Muscle of leg (tissue), 11 donors: ENCODE data around the gene PAK1. TPM values are rescaled to one million over a fixed set of nuclear protein-coding genes. Genes with fewer than 3 reads are reported as not detected.

Experiments used
- DNase-seq: peaks from one replicate; pipeline ENCODE4 v3.0.0; 2013
- H3K27ac ChIP-seq: one replicate; pipeline ENCODE4 v1.5.1; 2013; ENCODE audit warnings: mild to moderate bottlenecking, low read length, control low read depth
- H3K27me3 ChIP-seq: one replicate; pipeline ENCODE4 v1.6.1; 2013; ENCODE audit warnings: low read length; ENCODE audit not compliant: control insufficient read depth, insufficient read depth
- H3K36me3 ChIP-seq: one replicate; pipeline ENCODE4 v1.6.1; 2013; ENCODE audit warnings: low read length; ENCODE audit not compliant: control insufficient read depth, insufficient read depth
- H3K4me1 ChIP-seq: one replicate; pipeline ENCODE4 v1.6.1; 2013; ENCODE audit warnings: low read length; ENCODE audit not compliant: control insufficient read depth, insufficient read depth
- H3K4me3 ChIP-seq: one replicate; pipeline ENCODE4 v1.5.1; 2013; ENCODE audit warnings: low read length, control low read depth
- H3K9me3 ChIP-seq: replicated peaks from 2 replicates; pipeline ENCODE4 v1.6.1; 2013; ENCODE audit warnings: low read depth, low read length; ENCODE audit not compliant: control insufficient read depth
- whole genome bisulfite sequencing: methylation state at CpG from one replicate; pipeline ENCODE4 v1.1.5; 2013; ENCODE audit warnings: missing lambda C conversion rate; ENCODE audit not compliant: insufficient coverage; 5-methylcytosine and 5-hydroxymethylcytosine counted together
- polyA plus RNA-seq, 8 donors: library from polyadenylated mRNA; unstranded; fragments of 120-200 nt; gene quantifications; one replicate each; pipeline versions ENCODE4 v1.2.1 to v1.2.3, GENCODE V29; 2013; ENCODE audit warnings: inconsistent platforms in 1 of 8, low replicate concordance in 1 of 8; ENCODE audit not compliant: insufficient read length in 8 of 8, insufficient read depth in 1 of 8
- total RNA-seq: library from RNA; stranded (reverse); fragments of 120-200 nt; gene quantifications from one replicate; pipeline ENCODE4 v1.2.4, GENCODE V29; 2013

Gene PAK1
- total and polyA plus RNA-seq, 9 donors, result 58.7 to 104 (median 74.1) TPM

GRCh38 chr11:77487790-77488189 is 13.9 kb upstream of the PAK1 start:
- no peak overlapping the region for H3K4me3 ChIP-seq
- DNase-seq, result no peak
- 100% methylated on average over 1 of the region's 2 CpGs for WGBS
- no peaks in the 10 kb centered on the region for H3K4me1 ChIP-seq
- H3K36me3 ChIP-seq, result no peaks in the 10 kb centered on the region
- no peak overlapping the region for H3K27ac ChIP-seq
- H3K9me3 ChIP-seq, result no peaks in the 10 kb centered on the region
- no peaks in the 10 kb centered on the region for H3K27me3 ChIP-seq

GRCh38 chr11:77479746-77480352 is 6.0 kb upstream of the PAK1 start:
- H3K36me3 ChIP-seq, result no peaks in the 10 kb centered on the region
- H3K4me1 ChIP-seq, result no peaks in the 10 kb centered on the region
- no peak for DNase-seq
- no peaks in the 10 kb centered on the region for H3K9me3 ChIP-seq
- H3K4me3 ChIP-seq, result no peak overlapping the region
- no peak overlapping the region for H3K27ac ChIP-seq
- H3K27me3 ChIP-seq, result no peaks in the 10 kb centered on the region
- WGBS, result no CpG with 5 or more reads among the region's 2 CpGs

- Histone ChIP-seq H3K4me3 (no peak overlapping the region), H3K27ac (no peak overlapping the region), H3K4me1 (peaks cover 7% of the 10 kb centered on the region), H3K9me3 (no peaks in the 10 kb centered on the region), H3K36me3 (no peaks in the 10 kb centered on the region), H3K27me3 (peaks cover 2% of the 10 kb centered on the region)
- DNase-seq, result no peak
- 78% methylated on average over 4 of the region's 5 CpGs for WGBS
These were observed 1.3 kb upstream of the PAK1 start for GRCh38 chr11:77475206-77475605.

- Histone ChIP-seq H3K4me1 (peaks cover 7% of the 10 kb centered on the region), H3K27me3 (peaks cover 2% of the 10 kb centered on the region), H3K9me3 (no peaks in the 10 kb centered on the region), H3K36me3 (no peaks in the 10 kb centered on the region), H3K4me3 (peak overlapping the region; percentile 65), H3K27ac (peak overlapping the region; percentile 37)
- WGBS, result 36% methylated on average over 6 of the region's 10 CpGs
- DNase-seq, result no peak
These were observed 778 bp upstream of the PAK1 start for GRCh38 chr11:77474684-77475060.

- under 1% methylated on average over 43 of the region's 80 CpGs for WGBS
These were observed 698 bp downstream of the PAK1 start for GRCh38 chr11:77472991-77473800.

GRCh38 chr11:77471558-77472193 is 2.2 kb downstream of the PAK1 start:
- peak; percentile 10 for DNase-seq
- no peak overlapping the region for H3K27ac ChIP-seq
- no peaks in the 10 kb centered on the region for H3K36me3 ChIP-seq
- H3K27me3 ChIP-seq, result peaks cover 2% of the 10 kb centered on the region
- peaks cover 7% of the 10 kb centered on the region for H3K4me1 ChIP-seq
- WGBS, result no CpG with 5 or more reads among the region's 3 CpGs
- H3K9me3 ChIP-seq, result no peaks in the 10 kb centered on the region
- H3K4me3 ChIP-seq, result no peak overlapping the region

More at GRCh38 chr11:77472991-77473800, 698 bp downstream of the PAK1 start:
- Histone ChIP-seq H3K36me3 (no peaks in the 10 kb centered on the region), H3K4me1 (peaks cover 7% of the 10 kb centered on the region), H3K4me3 (peak overlapping the region; percentile 65), H3K27me3 (peaks cover 2% of the 10 kb centered on the region), H3K9me3 (no peaks in the 10 kb centered on the region), H3K27ac (peak overlapping the region; percentile 52)
- DNase-seq, result peak; percentile 44

- WGBS, result no CpG with 5 or more reads among the region's 5 CpGs
- Histone ChIP-seq H3K9me3 (no peaks in the 10 kb centered on the region), H3K4me3 (no peak overlapping the region), H3K27me3 (peaks cover 2% of the 10 kb centered on the region), H3K4me1 (peaks cover 7% of the 10 kb centered on the region), H3K36me3 (no peaks in the 10 kb centered on the region), H3K27ac (no peak overlapping the region)
- DNase-seq, result no peak
These were observed 2.9 kb downstream of the PAK1 start for GRCh38 chr11:77470971-77471370.

GRCh38 chr11:77470504-77470903 is 3.4 kb downstream of the PAK1 start:
- Histone ChIP-seq H3K27me3 (peaks cover 2% of the 10 kb centered on the region), H3K4me1 (peaks cover 7% of the 10 kb centered on the region), H3K27ac (no peak overlapping the region), H3K9me3 (no peaks in the 10 kb centered on the region), H3K4me3 (no peak overlapping the region), H3K36me3 (no peaks in the 10 kb centered on the region)
- no peak for DNase-seq
- WGBS, result no CpG with 5 or more reads among the region's 2 CpGs

- peaks cover 5% of the 10 kb centered on the region for H3K4me1 ChIP-seq
- peaks cover 2% of the 10 kb centered on the region for H3K27me3 ChIP-seq
- no peak overlapping the region for H3K27ac ChIP-seq
- H3K9me3 ChIP-seq, result no peaks in the 10 kb centered on the region
- no CpG with 5 or more reads among the region's 1 CpG for WGBS
- H3K4me3 ChIP-seq, result no peak overlapping the region
- no peak for DNase-seq
- H3K36me3 ChIP-seq, result no peaks in the 10 kb centered on the region
These were observed 5.4 kb downstream of the PAK1 start for GRCh38 chr11:77468527-77468926.

GRCh38 chr11:77467993-77468392 is 5.9 kb downstream of the PAK1 start:
- WGBS, result no CpG with 5 or more reads among the region's 2 CpGs
- Histone ChIP-seq H3K9me3 (no peaks in the 10 kb centered on the region), H3K4me1 (peaks cover 4% of the 10 kb centered on the region), H3K4me3 (no peak overlapping the region), H3K27me3 (peaks cover 2% of the 10 kb centered on the region), H3K27ac (no peak overlapping the region), H3K36me3 (no peaks in the 10 kb centered on the region)
- no peak for DNase-seq
